ENCODE data around the gene FGF1.

Gene FGF1

DNA sequence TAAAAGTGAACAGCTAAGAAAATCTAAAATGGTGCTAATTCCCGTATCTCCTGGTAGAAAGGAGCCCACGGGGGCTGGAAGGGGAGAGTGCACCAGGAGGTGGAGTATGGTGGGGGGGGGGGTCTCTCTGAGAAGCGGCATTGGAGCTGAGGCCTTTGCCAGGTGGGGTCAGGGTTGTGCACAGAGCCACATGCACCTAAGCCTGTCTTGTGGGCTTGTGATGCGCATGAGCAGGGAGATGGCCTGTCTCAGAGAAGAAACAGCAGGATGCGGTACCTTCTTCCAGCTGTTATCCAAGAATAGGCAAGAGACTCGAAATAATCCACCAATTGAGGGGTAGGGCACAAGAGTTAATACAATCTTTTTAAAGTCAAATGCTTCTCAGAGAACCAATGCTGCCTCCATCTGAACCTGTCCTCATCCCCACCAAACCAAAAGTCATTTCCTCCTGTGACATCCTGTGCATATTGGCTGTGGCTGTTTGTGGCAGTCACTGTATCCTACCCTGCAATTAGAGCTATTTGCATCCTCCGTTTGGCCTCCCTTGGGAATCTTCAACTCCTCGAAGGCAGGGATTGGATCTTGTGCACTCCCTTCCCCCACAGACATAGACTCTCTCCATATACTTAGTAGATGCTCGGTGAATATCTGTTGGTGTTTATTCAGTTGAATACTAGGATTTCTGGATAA, 45.4 kb downstream of the FGF1 start:
- DNase-seq, result no peak

DNA sequence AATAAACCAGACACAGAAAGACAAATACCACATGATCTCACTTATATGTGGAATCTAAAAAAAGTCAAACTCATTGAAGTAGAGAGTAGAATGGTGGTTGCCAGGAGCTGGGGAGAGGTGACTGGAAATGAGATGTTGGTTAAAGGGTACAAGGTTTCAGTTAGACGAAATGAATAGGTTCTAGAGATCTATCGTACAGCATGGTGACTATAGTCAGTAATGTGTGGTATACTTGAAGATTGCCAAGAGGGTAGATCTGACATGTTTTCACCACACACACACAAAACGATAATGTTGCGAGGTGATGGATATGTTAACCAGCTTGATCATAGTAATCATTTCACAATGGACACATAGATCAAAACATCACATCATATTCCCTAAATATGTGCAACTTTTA, 46.4 kb downstream of the FGF1 start:
- no peak for DNase-seq

GRCh38 chr5:142637871-142638270, 48.0 kb downstream of the FGF1 start:
- no peak for DNase-seq

DNA sequence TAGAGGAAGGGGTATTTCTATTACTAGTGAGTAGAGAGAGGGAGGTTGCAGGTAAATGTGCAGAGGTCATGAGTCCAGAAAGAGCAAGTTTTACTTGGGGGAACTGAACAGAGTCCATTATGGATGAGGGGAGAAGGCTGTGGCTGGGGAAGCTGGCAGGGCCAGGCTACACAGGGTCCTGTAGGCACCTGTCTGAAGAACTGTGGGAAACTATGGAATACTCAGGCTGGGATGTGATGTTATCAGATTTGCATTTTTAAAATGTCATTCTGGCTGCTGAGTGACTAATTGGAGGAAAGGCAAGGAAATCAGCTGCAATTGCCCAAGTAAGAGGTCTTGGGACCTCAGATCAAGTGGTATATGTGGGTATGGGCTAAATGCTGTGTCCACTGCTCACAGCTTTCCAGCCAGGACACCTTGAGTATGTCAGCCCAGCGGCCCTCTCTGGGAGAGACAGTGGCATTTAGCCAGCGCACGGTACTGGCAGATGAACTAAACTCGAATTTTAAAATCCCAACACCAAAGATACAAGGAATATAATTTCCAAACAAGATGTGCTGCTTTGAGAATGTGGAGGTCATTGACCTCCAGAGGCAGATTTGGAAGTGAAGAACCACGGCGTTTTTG, 49.1 kb downstream of the FGF1 start:
- no peak for DNase-seq

GRCh38 chr5:142636093-142636492, 49.8 kb downstream of the FGF1 start:
- no peak for DNase-seq

- peak; percentile 38 for DNase-seq
These were observed 51.5 kb downstream of the FGF1 start for GRCh38 chr5:142634216-142635011.

DNA sequence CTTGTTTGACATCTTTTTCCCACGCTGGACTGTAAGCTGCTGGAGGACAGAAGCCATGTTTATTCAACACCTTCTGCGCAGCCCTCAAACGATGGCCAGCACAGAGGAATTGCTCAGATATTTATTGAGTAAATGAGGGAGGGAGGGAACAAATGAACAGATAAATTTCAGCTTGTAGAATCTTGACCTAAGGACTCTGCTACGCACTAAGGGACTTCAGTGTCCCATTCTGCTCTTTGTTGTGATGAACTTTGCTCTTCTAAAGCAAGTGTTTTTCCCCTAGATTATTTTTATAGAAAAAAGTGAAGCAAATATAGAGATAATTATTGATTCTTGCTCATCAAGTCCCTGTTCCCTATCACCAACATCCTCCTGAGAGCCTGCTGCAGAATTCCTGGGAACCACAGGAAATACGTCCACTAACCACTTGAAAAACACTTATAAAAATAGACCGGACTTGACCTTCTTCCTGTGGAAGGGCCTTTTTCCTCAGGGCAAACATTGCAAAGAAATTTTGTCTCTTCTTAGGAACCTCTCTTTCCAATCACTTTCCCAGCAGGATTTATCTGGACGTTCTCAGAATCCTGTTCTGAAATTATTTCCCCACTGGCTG, 54.9 kb downstream of the FGF1 start:
- no peak for DNase-seq

DNA sequence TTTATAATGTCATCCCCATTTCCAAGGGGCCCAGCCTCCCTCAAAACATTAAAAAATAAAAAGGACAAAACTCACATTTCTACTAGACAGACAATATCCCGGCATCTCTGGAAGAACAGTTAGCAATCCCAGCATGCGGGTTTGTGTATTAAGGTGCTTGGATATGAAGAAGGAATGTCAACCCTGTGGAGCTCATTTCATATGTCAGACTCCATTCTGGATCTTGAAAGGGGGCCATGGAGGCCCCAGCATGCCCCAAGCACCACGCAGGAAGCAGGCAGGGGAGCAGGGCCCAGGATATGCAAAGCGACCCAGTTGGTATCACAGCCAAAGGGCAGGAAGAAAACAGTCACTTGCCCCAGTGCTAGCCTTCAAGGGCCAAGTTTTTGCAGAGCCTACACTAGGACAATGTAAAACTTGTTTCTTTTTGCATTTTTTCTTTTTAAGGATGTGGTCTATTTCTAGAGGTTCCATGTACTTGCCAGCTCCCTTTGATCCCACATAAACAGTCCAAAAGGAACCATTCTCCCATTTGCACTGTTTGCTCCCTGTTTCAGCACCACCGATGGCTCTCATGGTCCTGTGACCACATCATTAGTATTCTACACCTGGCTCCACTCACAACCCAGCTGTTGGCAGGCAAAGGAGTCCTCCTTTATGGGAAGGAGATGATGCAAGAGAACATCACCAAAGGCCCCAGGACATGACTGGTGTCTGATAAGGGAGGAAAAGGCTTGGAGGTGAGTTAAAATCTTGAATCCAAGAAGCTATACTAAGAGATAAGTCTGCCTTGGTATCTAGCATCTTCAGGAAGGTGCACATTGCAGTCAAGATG, 58.3 kb downstream of the FGF1 start:
- no peak for DNase-seq

GRCh38 chr5:142626786-142627185, 59.1 kb downstream of the FGF1 start:
- no peak for DNase-seq

- DNase-seq, result peak; percentile 8
These were observed 59.8 kb downstream of the FGF1 start for GRCh38 chr5:142626099-142626498.

GRCh38 chr5:142621227-142621626, 64.7 kb downstream of the FGF1 start:
- DNase-seq, result no peak

- DNase-seq, result no peak
These were observed 66.1 kb downstream of the FGF1 start for GRCh38 chr5:142619815-142620214.

DNA sequence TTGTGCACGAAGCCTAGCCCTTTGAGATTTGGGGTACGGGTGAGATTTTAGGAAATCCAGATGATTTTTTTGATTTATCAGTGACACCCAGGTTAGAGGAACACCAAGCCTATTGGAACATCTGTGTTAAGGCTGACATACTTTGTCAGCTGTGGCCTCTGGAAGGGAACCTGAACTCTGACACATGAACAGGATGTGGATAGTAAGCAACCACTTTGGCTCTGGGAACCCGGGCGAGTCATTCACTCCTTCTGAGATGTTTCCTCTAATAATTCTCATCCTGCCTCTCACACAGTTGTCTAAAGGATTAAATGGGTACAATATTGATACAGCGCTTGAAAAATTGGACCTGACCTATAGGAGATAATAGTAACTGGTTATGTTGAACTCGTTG, 67.8 kb downstream of the FGF1 start:
- DNase-seq, result no peak

DNA sequence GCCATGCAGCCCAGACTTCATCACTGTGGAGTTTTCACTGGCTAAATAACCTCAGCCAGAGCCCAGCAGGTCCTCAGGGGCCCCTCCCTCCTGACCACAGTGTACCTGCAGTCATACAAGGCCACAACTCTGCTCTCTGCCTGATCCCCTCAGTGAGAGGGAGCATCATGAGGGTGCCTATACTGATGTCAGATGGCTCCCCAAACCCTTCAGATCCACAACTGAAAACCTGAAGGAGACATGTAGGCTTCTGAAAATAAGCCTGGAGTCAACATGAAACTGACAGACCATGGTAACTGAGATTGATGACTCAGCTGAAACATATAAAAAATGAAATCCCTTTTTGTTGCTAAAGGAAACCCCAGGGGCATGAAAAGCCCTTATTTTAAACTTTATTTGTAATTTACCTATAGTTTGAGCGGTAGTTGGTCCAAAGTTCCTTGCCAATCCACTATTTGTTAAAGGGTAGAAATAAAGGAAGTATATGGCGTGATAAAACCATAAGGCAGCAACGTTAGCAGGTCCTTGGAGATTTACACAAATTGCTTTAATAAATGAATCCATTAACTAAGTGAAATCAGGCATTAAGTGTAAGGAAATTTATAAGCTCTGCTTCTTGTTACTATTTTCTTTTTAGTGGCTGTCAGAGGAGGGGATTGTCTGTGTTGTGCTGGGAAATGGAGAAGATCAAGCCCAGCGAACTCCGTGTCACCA, 68.3 kb downstream of the FGF1 start:
- no peak for DNase-seq

- DNase-seq, result no peak
These were observed 69.9 kb downstream of the FGF1 start for GRCh38 chr5:142615948-142616347.

DNA sequence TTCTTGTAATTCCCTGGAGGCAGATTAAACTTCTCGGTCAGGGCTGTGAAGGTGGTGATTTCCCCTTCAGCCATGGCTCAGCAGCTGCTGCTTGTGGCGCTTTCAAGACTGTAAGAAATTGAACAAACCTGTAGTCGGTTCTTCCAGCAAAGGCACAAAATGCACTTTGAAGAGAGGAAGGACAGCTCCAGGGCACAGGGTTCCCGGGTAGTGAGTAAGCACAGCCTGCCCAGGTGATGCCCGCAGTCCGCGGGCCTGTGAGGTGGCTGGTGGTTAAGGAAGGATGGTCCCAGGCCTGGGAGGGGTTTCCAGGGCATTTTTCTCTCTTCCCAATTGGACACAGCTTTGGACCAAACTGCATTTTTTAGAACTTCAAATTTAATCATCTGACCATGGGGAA, 71.8 kb downstream of the FGF1 start:
- DNase-seq, result no peak

DNA sequence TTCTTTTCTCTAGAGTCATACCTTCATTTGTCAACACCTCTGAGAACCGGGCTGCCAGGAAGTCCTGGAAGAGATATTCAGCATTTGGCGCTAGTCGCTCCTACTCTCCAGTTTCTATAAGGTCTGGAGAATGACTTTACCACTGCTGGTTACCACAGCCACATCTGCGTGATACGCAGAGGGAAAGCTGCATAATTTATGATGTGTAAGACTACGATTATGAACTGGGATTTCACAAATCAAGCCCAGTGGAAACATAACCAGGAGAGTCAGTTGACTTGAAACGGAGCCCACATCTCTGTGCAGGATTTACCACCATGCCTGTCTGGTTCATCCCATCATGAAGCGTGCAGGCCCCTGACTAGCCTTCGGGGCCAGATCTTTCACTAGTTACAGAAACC, 72.6 kb downstream of the FGF1 start:
- no peak for DNase-seq

- DNase-seq, result no peak
These were observed 73.2 kb downstream of the FGF1 start for GRCh38 chr5:142612494-142613270.

DNA sequence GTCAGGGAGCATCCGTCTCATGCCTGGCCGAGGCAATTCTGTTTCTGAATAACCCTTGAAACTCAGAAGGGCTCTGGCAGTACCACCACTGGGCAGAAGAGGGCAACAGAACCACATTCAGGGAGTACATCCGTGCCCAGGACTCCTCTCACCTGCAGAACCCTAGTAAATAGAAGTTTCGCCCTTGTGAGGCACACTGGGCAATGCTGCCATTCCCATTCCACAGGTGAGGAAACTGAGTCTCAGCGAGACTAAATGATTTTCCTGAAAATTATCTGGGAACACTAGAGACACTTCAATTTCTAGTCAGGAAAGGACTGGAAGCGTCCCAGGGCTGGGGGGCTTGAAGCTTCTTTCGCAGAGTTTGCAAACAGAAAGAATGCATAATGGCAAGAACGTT, 74.7 kb downstream of the FGF1 start:
- DNase-seq, result peak; percentile 76

GRCh38 chr5:142610176-142611001, 75.5 kb downstream of the FGF1 start:
- no peak for DNase-seq

All from hematopoietic multipotent progenitor cell treated with erythropoietin and hydrocortisone succinate and interleukin-3 and kit ligand, for 4 days (in vitro differentiated cells).